BJ (cell line): ENCODE measurements around the gene SMIM12. TPM values are rescaled to one million over a fixed set of nuclear protein-coding genes. Genes with fewer than 3 reads are reported as not detected.

Experiments
- CTCF ChIA-PET: fragments of 350-600 bp; formaldehyde crosslinking; extraction: SDS; loops from one replicate; lab custom pipeline; 2021; ENCODE audit warnings: antibody characterized with exemption, inconsistent platforms; lab: Yijun Ruan, JAX
- POLR2A ChIA-PET: fragments of 300-600 bp; sonication (Branson Sonifier 250); formaldehyde crosslinking; extraction: SDS; loops from one replicate; lab custom pipeline; 2021; ENCODE audit warnings: antibody characterized with exemption; lab: Charles Lee
- DNase-seq: peaks from one replicate; pipeline ENCODE4 v3.0.0-alpha.2; 2011; ENCODE audit warnings: low read depth
- H3K27me3 ChIP-seq: 2 replicates; pipeline ENCODE4 v1.6.0; 2011; ENCODE audit warnings: low read length; ENCODE audit not compliant: control insufficient read depth, insufficient read depth
- H3K36me3 ChIP-seq: 2 replicates; pipeline ENCODE4 v1.5.1; 2011; ENCODE audit warnings: low read length; ENCODE audit not compliant: control insufficient read depth, insufficient read depth
- H3K4me3 ChIP-seq: 2 replicates; pipeline ENCODE4 v1.5.1; 2011; ENCODE audit warnings: low read depth, mild to moderate bottlenecking, control low read depth, low read length
- polyA plus RNA-seq: library from polyadenylated mRNA; depleted of rRNA; stranded (reverse); fragments of >200 nt; gene quantifications from 2 replicates; pipeline ENCODE4 v1.2.3, GENCODE V29; 2011
- TF ChIP-seq, protein P1 (sequence below): IDR thresholded peaks from 2 replicates; pipeline ENCODE4 v1.5.1; 2011; ENCODE audit warnings: low read depth, mild to moderate bottlenecking, control low read depth, inconsistent platforms, low read length, moderate library complexity; ENCODE audit not compliant: insufficient read depth

SMIM12 gene
- polyA plus RNA-seq, 1 experiment: 44.8 TPM

DNA sequence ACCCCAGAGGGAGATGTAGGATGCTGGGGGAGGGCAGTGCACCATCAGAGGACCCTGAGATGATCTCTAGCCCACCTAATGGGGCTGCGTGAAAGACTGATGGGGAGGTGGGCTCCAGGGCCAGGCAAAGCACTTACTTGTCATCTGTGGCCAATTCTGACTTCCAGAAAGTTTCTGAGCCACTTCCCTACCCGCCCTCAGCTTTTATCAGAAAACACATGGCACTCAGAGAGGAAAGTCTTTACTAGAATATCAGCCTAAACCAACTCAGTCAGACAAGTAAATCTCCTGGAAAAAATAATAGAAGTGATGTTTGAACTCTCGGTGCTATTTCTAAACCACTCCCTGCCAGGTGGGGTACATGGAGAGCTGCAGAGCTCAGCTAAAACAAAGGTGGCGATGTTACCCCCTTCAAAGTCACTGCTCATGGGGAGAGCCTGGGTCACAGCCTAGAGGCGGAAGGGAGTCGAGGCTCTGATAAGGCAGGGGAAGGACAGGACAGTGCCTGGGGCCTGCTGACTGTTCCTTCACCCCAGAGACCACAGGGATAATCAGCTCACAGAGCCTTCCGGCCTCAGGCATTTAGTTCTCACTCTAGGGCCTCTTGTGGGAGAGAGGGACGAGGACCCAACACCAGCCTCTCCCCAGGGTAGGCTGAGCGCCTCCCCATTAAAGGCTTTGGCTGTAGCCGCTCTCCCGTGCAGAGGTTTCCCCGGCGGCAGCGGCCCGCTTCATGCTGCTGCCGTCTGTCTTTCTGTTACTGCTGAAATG, 14.2 kb downstream of the SMIM12 start:
- Histone ChIP-seq H3K27me3 (no peaks in the 10 kb centered on the region), H3K36me3 (peaks cover 2% of the 10 kb centered on the region; the same call in 1 of the 2 replicates), H3K4me3 (no peak overlapping the region)
- POLR2A ChIA-PET: no interaction called here
- DNase-seq: no peak
- CTCF ChIA-PET: interaction anchor here (1.6 to 3.6 kb wide), 2 partner anchors 7 to 14 kb away, joined by 3 to 24 read pairs; partner anchors contain the start of gene SMIM12
- TF ChIP-seq, protein P1, sequence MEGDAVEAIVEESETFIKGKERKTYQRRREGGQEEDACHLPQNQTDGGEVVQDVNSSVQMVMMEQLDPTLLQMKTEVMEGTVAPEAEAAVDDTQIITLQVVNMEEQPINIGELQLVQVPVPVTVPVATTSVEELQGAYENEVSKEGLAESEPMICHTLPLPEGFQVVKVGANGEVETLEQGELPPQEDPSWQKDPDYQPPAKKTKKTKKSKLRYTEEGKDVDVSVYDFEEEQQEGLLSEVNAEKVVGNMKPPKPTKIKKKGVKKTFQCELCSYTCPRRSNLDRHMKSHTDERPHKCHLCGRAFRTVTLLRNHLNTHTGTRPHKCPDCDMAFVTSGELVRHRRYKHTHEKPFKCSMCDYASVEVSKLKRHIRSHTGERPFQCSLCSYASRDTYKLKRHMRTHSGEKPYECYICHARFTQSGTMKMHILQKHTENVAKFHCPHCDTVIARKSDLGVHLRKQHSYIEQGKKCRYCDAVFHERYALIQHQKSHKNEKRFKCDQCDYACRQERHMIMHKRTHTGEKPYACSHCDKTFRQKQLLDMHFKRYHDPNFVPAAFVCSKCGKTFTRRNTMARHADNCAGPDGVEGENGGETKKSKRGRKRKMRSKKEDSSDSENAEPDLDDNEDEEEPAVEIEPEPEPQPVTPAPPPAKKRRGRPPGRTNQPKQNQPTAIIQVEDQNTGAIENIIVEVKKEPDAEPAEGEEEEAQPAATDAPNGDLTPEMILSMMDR: no peak

DNA sequence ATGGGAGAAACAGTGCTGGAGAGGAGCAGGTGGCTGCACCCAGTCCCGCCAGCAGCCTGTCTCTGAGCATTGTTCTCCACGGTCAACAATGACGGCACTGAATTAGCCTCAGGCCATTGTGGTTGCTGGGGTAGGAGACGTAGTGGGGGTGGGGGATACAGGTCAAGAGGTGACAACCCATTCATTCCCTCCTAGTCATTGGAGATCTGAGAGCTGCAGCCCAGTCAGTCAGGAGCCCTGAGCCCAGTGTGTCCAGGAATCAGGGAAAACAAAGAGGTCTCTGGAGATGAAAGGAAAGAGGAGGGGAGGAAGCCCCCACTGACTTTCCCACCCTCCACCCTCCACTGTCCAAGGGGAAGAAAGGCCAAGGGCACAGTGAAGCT, 15.3 kb downstream of the SMIM12 start:
- TF ChIP-seq, protein P1: no peak
- Histone ChIP-seq H3K4me3 (no peak overlapping the region), H3K27me3 (no peaks in the 10 kb centered on the region), H3K36me3 (peaks cover 2% of the 10 kb centered on the region; the same call in 1 of the 2 replicates)
- DNase-seq: no peak
- ChIA-PET POLR2A (no interaction called here), CTCF (interaction anchor here (3.6 kb wide), 1 partner anchor 8 kb away, joined by 24 read pairs; no protein-coding TSS in a partner anchor)

DNA sequence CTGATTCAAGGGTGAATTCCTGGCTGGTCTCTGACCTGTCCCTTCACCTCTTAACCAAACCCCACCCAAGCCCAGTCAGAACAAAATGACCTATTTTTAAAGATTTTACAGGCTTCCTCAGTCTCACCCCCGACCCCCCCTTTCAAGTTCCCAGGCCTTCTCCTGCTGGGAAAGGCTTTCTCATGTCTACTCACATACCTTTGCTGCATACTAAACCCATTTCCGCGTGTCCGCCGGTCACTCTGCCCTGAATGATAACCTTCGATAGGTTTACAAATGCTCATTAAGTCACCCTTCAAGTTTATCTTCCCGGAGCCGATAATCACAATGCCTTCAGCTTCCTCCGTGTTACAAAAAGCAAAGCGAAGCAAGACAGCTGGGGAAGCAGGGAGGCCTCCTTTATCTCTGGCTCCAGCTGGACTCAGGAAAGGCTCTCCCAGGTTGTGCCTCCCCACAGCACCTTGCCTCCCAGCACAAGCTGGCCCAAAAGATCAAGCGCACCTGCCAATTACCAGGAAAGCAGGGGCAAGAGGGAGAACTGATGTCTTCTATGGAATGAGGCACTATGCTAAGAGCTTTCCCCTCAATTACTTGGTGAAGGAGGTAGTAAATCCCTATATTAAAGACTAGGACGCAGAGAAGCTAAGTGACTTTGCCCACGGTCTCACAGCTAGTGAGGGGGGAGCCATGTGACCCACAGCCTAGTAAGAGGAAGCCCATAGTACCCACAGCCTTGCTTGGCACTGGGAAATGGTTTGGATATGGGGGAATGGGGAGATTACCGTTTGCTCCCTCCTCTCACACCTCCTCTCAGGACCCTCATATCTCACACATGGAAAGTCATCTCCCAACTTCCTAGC, 15.9 kb downstream of the SMIM12 start:
- H3K4me3 ChIP-seq: no peak overlapping the region
- DNase-seq: no peak
- H3K27me3 ChIP-seq: no peaks in the 10 kb centered on the region
- ChIA-PET POLR2A (no interaction called here), CTCF (interaction anchor here (3.6 kb wide), 1 partner anchor 9 kb away, joined by 24 read pairs; no protein-coding TSS in a partner anchor)
- TF ChIP-seq, protein P1: no peak
- peaks cover 2% of the 10 kb centered on the region; the same call in 1 of the 2 replicates for H3K36me3 ChIP-seq

DNA sequence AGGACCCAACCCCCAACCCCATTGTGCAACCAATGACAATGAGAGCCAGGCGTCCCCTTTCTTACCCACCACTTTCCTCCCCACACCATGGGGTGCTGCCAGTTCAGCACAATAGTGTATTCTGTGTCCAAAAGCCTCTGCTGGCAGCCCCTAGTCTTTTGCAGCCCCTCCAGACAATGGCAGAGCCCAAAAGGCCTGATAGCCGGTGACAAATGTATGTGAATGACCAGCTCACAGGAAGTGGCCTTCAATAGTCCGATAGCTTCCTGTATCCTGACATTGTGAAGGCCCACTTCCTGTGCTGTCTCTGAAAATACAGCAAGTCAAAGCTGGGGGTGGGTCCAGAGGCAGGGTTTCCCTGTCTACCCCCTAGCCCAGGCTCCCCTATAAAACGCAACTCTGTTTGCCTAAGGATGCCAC, 16.6 kb downstream of the SMIM12 start:
- H3K36me3 ChIP-seq: peaks cover 2% of the 10 kb centered on the region; the same call in 1 of the 2 replicates
- no peak for DNase-seq
- TF ChIP-seq, protein P1: no peak
- POLR2A ChIA-PET: no interaction called here
- no peak overlapping the region for H3K4me3 ChIP-seq
- CTCF ChIA-PET: interaction anchor here (3.6 kb wide), 1 partner anchor 10 kb away, joined by 24 read pairs; no protein-coding TSS in a partner anchor
- H3K27me3 ChIP-seq: no peaks in the 10 kb centered on the region
